Mesendoderm (in vitro differentiated cells): Measurements from ENCODE around the gene KAT6B.

Source experiments
- DNase-seq: peaks from one replicate; pipeline ENCODE4 v3.0.0; 2013
- H2AK5ac ChIP-seq: 2 replicates; pipeline ENCODE4 v1.6.1; 2013; ENCODE audit warnings: low read length, inconsistent platforms
- H2BK120ac ChIP-seq: 2 replicates; pipeline ENCODE4 v1.6.1; 2013; ENCODE audit warnings: low read depth, mild to moderate bottlenecking, low read length, moderate library complexity, mixed read lengths
- H2BK15ac ChIP-seq: replicated peaks from 2 replicates; pipeline ENCODE4 v1.6.1; 2013; ENCODE audit warnings: low read depth, mild to moderate bottlenecking, moderate library complexity
- H2BK5ac ChIP-seq: 2 replicates; pipeline ENCODE4 v1.6.1; 2013; ENCODE audit warnings: low read length, inconsistent platforms
- H3K18ac ChIP-seq: 2 replicates; pipeline ENCODE4 v1.6.1; 2013; ENCODE audit warnings: mild to moderate bottlenecking, low read length, mixed read lengths
- H3K23ac ChIP-seq: one replicate; pipeline ENCODE4 v1.6.1; 2013; ENCODE audit warnings: low read length
- H3K27ac ChIP-seq: 2 replicates; pipeline ENCODE4 v1.5.1; 2013; ENCODE audit warnings: low read depth, mild to moderate bottlenecking, inconsistent platforms, low read length, moderate library complexity
- H3K27me3 ChIP-seq: 2 replicates; pipeline ENCODE4 v1.6.1; 2013; ENCODE audit warnings: low read length, control low read depth, mild to moderate bottlenecking, inconsistent platforms; ENCODE audit not compliant: insufficient read depth, poor library complexity
- H3K36me3 ChIP-seq: 2 replicates; pipeline ENCODE4 v1.6.1; 2013; ENCODE audit warnings: low read length, inconsistent platforms; ENCODE audit not compliant: control insufficient read depth, insufficient read depth
- H3K4ac ChIP-seq: one replicate; pipeline ENCODE4 v1.6.1; 2013; ENCODE audit warnings: low read depth, mild to moderate bottlenecking, low read length, moderate library complexity
- H3K4me1 ChIP-seq: 2 replicates; pipeline ENCODE4 v1.6.1; 2013; ENCODE audit warnings: low read depth, low read length, inconsistent platforms; ENCODE audit not compliant: control insufficient read depth
- H3K4me2 ChIP-seq: 2 replicates; pipeline ENCODE4 v1.6.1; 2013; ENCODE audit warnings: low read length
- H3K4me3 ChIP-seq: 2 replicates; pipeline ENCODE4 v1.5.1; 2013; ENCODE audit warnings: mild to moderate bottlenecking, low read length
- H3K56ac ChIP-seq: one replicate; pipeline ENCODE4 v1.6.1; 2013; ENCODE audit warnings: low read length
- H3K79me1 ChIP-seq: 2 replicates; pipeline ENCODE4 v1.6.1; 2013; ENCODE audit warnings: low read length, inconsistent platforms
- H3K79me2 ChIP-seq: 2 replicates; pipeline ENCODE4 v1.6.1; 2013; ENCODE audit warnings: mild to moderate bottlenecking, low read length; ENCODE audit not compliant: control insufficient read depth, insufficient read depth
- H3K9ac ChIP-seq: 2 replicates; pipeline ENCODE4 v1.6.1; 2013; ENCODE audit warnings: low read length, inconsistent platforms
- H4K5ac ChIP-seq: one replicate; pipeline ENCODE4 v1.6.1; 2013; ENCODE audit warnings: low read length
- H4K8ac ChIP-seq: one replicate; pipeline ENCODE4 v1.6.1; 2013; ENCODE audit warnings: low read depth, mild to moderate bottlenecking, control low read depth, low read length, moderate library complexity
- WGBS: extraction: QIAGEN DNeasy Blood & Tissue Kit; methylation state at CpG from one replicate; pipeline ENCODE4 v1.1.7; 2013; ENCODE audit warnings: low lambda C conversion rate, missing lambda C conversion rate; ENCODE audit not compliant: insufficient coverage; ENCODE audit errors: extremely low coverage; 5-methylcytosine and 5-hydroxymethylcytosine counted together

Gene KAT6B

GRCh38 chr10:75030371-75030770, 204.0 kb downstream of the KAT6B start:
- Histone ChIP-seq H2AK5ac (no peak overlapping the region), H4K5ac (no peak overlapping the region), H3K27me3 (no peaks in the 10 kb centered on the region), H3K56ac (no peak overlapping the region), H2BK5ac (no peak overlapping the region), H3K4ac (no peak overlapping the region), H3K79me1 (no peaks in the 10 kb centered on the region), H3K27ac (no peak overlapping the region), H4K8ac (no peak overlapping the region), H3K79me2 (no peaks in the 10 kb centered on the region), H3K4me1 (no peaks in the 10 kb centered on the region), H2BK120ac (no peak overlapping the region), H3K18ac (no peak overlapping the region), H3K4me2 (no peak overlapping the region), H3K4me3 (no peak overlapping the region), H2BK15ac (no peak overlapping the region), H3K9ac (no peak overlapping the region), H3K36me3 (no peaks in the 10 kb centered on the region), H3K23ac (no peak overlapping the region)
- no CpG with 5 or more reads among the region's 10 CpGs for WGBS
- DNase-seq: no peak

- Histone ChIP-seq H3K56ac (no peak overlapping the region), H3K4me2 (no peak overlapping the region), H4K8ac (no peak overlapping the region), H2BK15ac (no peak overlapping the region), H3K9ac (no peak overlapping the region), H4K5ac (no peak overlapping the region), H3K79me1 (no peaks in the 10 kb centered on the region), H3K36me3 (no peaks in the 10 kb centered on the region), H3K18ac (no peak overlapping the region), H3K27ac (no peak overlapping the region), H3K79me2 (no peaks in the 10 kb centered on the region), H2BK120ac (no peak overlapping the region), H3K4ac (no peak overlapping the region), H3K4me3 (no peak overlapping the region), H2BK5ac (no peak overlapping the region), H2AK5ac (no peak overlapping the region), H3K4me1 (no peaks in the 10 kb centered on the region), H3K23ac (no peak overlapping the region), H3K27me3 (no peaks in the 10 kb centered on the region)
- DNase-seq: no peak
- no CpG with 5 or more reads among the region's 3 CpGs for WGBS
Measured at GRCh38 chr10:75032119-75032518, 205.7 kb downstream of the KAT6B start.

GRCh38 chr10:75032813-75033212, 206.4 kb downstream of the KAT6B start:
- Histone ChIP-seq H3K9ac (no peak overlapping the region), H4K8ac (no peak overlapping the region), H3K4me3 (no peak overlapping the region), H3K56ac (no peak overlapping the region), H3K27ac (no peak overlapping the region), H2BK120ac (no peak overlapping the region), H3K18ac (no peak overlapping the region), H3K23ac (no peak overlapping the region), H3K4me1 (no peaks in the 10 kb centered on the region), H4K5ac (no peak overlapping the region), H3K36me3 (no peaks in the 10 kb centered on the region), H2BK5ac (no peak overlapping the region), H2BK15ac (no peak overlapping the region), H3K4ac (no peak overlapping the region), H2AK5ac (no peak overlapping the region), H3K27me3 (no peaks in the 10 kb centered on the region), H3K79me2 (no peaks in the 10 kb centered on the region), H3K4me2 (no peak overlapping the region), H3K79me1 (no peaks in the 10 kb centered on the region)
- no peak for DNase-seq
- WGBS: no CpG with 5 or more reads among the region's 8 CpGs

- Histone ChIP-seq H3K79me1 (no peaks in the 10 kb centered on the region), H3K79me2 (no peaks in the 10 kb centered on the region), H3K9ac (no peak overlapping the region), H3K27ac (no peak overlapping the region), H4K5ac (no peak overlapping the region), H3K36me3 (no peaks in the 10 kb centered on the region), H2BK15ac (no peak overlapping the region), H3K18ac (no peak overlapping the region), H3K4me1 (no peaks in the 10 kb centered on the region), H3K27me3 (no peaks in the 10 kb centered on the region), H3K56ac (no peak overlapping the region), H3K23ac (no peak overlapping the region), H2AK5ac (no peak overlapping the region), H4K8ac (no peak overlapping the region), H2BK5ac (no peak overlapping the region), H3K4me2 (no peak overlapping the region), H3K4ac (no peak overlapping the region), H3K4me3 (no peak overlapping the region), H2BK120ac (no peak overlapping the region)
- no peak for DNase-seq
- WGBS: no CpG with 5 or more reads among the region's 15 CpGs
Measured at GRCh38 chr10:75033399-75034130, 207.2 kb downstream of the KAT6B start.

- Histone ChIP-seq H3K27ac (no peak overlapping the region), H2BK5ac (no peak overlapping the region), H3K4me2 (no peak overlapping the region), H3K23ac (no peak overlapping the region), H2BK15ac (no peak overlapping the region), H3K79me1 (no peaks in the 10 kb centered on the region), H2AK5ac (no peak overlapping the region), H3K9ac (no peak overlapping the region), H3K79me2 (no peaks in the 10 kb centered on the region), H4K5ac (no peak overlapping the region), H3K56ac (no peak overlapping the region), H3K18ac (no peak overlapping the region), H3K36me3 (no peaks in the 10 kb centered on the region), H3K4me3 (no peak overlapping the region), H3K4me1 (no peaks in the 10 kb centered on the region), H2BK120ac (no peak overlapping the region), H3K27me3 (no peaks in the 10 kb centered on the region), H3K4ac (no peak overlapping the region), H4K8ac (no peak overlapping the region)
- no CpG with 5 or more reads among the region's 5 CpGs for WGBS
- DNase-seq: no peak
Measured at GRCh38 chr10:75034131-75034512, 207.7 kb downstream of the KAT6B start.

GRCh38 chr10:75034714-75035258, 208.4 kb downstream of the KAT6B start:
- no peaks in the 10 kb centered on the region for H3K36me3 ChIP-seq
- H4K8ac ChIP-seq: no peak overlapping the region
- H2BK5ac ChIP-seq: no peak overlapping the region
- no peak overlapping the region for H3K4ac ChIP-seq
- H3K4me3 ChIP-seq: no peak overlapping the region
- no CpG with 5 or more reads among the region's 14 CpGs for WGBS
- no peak overlapping the region for H3K27ac ChIP-seq
- H3K18ac ChIP-seq: no peak overlapping the region
- no peaks in the 10 kb centered on the region for H3K79me1 ChIP-seq
- H2BK15ac ChIP-seq: no peak overlapping the region
- no peak overlapping the region for H3K23ac ChIP-seq
- H3K79me2 ChIP-seq: no peaks in the 10 kb centered on the region
- no peak overlapping the region for H4K5ac ChIP-seq
- no peak overlapping the region for H3K4me2 ChIP-seq
- H3K4me1 ChIP-seq: no peaks in the 10 kb centered on the region
- H3K56ac ChIP-seq: no peak overlapping the region
- no peak overlapping the region for H3K9ac ChIP-seq
- no peak overlapping the region for H2AK5ac ChIP-seq
- DNase-seq: no peak
- H3K27me3 ChIP-seq: no peaks in the 10 kb centered on the region
- H2BK120ac ChIP-seq: no peak overlapping the region
